ENCODE results near the gene TMEM141.
"Not testable (repeated sequence)": the region's sequence is repeated elsewhere in the genome, so short reads cannot be mapped to it uniquely, and the experiment has no call there.

TMEM141 gene

DNA sequence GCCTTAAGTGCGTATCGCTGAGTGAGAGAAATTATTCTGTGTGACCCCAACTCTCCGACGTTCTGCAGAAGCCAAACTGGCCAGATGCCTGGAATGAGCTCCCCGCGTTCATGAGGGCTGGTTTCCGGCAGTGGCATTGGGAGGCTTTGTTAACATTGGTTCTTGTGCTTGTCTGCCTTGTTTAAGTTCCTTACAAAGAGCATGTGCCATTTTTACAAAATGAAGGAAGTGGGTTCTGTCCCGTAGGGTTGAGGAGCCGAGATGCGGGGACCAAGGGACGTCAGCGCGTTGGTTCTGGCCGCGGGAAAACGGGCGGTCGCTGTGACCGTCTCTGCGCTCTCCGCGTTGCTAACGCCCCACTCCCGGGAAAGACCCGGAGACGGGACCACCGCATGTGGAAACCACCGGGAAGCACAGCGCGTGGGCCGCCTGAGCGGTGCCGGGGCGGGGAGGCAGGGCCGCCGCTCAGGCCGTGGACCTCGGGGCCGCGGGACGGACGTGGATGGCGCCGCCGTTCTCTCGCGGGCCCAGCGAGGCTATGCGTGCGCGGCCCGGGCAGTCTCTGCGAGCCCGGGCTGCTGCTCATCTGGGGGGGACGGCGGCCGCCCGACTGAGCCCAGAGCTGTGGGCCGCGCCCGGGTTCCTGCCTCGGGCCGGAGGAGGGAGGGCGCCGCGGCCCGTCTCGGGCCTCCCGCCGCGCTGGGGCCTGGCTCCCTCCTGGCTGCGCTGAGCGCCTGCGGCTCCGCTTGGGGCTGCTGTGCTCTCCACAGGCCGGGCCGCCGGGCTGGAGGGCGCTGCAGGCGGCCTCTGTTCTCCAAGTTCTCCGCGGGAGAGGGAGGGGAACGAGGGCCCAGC is 30.1 kb downstream of the TMEM141 start:
- no peak for DNase-seq

- no peak for DNase-seq
These were observed 30.8 kb downstream of the TMEM141 start for GRCh38 chr9:136821826-136822544.

DNA sequence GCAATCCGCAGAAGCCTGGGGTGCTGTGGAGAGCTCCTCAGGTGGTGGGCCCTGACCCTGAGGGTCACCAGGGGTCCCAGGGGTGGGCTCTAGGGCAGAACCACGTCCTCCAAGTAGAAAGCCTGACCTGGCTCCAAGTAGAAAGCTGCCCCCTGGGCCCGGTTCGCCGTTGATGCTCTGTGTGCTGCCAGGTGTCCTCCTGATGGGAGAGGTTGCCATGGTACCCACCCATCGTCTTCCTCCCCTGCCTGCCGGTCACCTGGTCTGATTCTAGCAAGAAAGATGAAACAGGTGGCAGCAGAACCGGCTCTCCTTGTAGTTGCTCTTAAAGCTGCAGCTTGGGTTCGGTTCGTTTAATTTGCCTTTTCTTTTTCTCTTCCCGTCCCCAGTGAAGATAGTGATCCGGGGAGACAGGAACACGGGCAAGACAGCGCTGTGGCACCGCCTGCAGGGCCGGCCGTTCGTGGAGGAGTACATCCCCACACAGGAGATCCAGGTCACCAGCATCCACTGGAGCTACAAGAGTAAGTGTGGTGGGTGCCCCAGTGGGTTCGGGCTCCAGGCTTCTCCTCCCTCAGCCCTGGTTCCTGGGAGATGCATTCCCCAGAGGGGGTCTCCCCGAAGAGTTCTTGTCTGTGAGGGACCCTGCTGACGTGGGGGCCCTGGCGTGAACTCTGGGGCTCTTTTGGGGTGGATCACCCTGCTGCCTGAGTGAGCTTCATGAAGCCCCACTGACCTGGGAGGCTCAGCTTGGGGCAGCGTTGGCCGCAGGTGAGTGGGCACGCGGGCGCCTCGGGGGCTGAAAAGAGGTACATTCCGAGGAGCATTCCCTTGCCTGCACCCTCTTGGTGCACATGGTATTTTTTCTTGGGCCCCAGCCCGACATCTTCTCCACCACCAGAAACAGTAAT is 32.2 kb downstream of the TMEM141 start:
- no peak for DNase-seq

DNA sequence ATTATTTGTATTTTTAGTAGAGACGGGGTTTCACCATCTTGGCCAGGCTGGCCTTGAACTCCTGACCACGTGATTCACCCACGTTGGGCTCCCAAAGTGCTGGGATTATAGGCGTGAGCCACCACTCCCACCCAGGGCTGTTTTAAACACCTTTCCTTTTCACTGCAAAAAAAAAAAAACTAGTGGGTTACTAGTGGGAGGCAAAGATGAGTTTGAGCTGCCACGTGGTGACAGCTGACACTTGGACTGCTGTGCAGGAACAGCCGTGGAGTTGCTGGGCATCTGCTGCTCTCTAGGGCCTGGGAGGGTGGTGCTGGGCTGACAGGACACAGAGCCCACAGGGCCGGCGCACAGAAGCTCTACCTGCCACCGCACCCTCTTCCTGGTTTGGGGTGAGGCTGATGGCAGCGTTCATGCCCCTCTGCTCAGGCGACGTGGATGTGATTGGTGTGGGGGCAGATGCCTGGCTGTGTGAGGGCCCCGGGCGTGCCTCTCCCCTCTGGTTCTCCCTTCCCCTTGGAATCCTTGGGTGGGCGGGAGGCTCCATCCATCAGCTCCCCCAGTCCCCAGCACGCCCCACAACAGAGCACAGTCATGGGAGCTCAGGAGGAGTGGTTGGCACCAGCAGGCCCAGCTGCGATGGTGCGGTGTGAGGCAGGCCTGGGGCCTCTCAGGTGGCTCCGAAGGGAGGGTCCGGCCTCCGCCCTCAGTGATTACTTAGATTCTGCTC is 33.5 kb downstream of the TMEM141 start:
- DNase-seq = no peak

DNA sequence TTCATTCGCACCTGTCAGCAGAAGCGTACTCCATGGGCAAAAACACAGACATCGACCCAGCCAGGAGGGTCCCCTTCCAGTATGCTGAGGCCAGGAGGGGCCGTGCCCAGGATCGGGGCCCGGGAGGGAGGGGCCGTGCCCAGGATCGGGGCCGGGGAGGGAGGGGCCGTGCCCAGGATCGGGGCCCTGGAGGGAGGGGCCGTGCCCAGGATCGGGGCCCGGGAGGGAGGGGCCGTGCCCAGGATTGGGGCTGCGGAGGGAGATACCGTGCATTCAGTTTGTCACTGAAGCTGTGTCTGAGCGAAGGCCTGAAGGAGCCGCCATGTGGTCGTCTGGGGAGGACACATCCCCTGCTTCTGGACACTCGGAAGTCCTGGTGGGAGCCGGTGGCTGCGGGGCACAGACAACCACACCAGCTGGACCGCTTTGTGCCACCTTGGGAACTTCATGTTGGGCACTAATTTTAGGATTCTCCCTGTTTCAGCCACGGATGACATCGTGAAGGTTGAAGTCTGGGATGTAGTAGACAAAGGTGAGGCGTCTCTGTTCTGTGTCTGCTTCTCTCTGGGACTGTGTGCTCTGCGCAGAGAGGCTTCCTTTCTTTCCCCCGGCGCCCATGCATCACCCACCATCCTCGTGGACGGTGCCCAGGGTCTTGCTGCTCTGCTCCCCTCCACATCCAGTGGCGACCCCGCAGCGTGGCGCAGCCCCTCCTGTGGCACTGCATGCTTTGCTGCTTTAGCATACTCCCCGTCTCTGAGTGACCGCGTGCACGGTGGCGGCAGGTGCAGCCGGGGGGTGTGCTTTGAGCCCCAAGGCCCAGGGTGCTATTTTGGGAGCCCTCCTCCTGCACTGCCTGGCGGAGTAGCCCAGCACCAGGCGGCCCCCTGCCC is 34.4 kb downstream of the TMEM141 start:
- no peak for DNase-seq

DNA sequence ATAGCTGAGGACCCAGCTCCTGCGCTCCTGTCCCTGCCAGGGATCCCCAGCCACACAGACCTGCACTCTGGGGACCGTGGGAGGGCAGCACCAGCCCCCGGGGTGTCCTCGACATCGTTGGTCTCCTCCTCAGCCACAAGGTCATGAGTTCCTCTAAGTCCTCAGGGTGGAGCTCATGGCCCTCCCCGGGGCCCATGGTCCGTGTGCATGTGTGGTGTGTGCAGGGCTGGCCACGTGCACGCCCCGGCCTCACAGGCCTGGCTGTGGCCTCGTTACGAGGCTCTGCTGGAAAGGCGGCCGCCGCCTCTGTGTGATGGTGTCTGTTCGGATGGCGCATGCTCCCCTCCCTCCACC is 35.0 kb downstream of the TMEM141 start:
- no peak for DNase-seq

DNA sequence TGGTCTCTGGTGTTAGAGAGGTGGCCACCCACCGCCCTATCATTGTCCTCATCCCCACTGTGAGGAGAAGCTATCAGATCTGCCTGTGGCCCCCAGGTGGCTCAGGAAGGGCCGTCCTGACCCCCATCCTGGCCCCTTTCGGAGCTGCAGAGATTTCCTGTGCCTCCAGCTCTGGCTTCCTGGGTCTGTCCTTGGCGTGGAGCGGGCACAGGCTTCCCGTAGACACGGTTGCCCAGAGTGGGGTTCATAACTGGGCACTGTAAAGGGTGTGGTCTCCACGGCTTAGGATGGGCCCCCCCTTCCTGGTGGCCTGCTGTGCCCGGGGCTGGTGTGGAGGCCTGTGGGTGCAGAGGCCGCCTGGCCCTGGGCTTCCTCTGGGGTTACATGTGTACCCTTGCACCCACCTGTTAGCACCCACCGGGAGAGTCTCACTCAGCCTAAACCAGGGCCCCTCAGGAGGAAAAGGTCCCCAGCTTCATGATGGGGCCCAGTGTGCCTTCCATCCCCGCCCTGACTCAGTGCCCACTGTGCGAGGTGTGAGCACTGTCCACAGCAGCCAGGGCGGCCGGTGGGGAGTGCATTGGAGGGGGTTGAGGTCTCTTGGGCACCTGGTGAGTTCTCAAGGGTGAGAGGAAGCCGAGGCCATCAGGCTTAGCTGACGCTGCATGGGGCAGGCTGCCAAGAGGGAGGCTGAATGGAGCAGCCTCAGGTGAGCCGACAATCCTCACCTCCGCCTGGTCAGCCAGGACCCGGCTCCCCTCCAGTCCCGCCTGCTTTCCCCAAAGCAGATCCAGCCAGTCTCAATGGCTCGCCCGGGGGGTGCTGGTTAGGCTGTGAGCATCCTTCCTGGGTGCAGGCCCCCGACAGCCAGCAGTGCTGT is 35.8 kb downstream of the TMEM141 start:
- no peak for DNase-seq

DNA sequence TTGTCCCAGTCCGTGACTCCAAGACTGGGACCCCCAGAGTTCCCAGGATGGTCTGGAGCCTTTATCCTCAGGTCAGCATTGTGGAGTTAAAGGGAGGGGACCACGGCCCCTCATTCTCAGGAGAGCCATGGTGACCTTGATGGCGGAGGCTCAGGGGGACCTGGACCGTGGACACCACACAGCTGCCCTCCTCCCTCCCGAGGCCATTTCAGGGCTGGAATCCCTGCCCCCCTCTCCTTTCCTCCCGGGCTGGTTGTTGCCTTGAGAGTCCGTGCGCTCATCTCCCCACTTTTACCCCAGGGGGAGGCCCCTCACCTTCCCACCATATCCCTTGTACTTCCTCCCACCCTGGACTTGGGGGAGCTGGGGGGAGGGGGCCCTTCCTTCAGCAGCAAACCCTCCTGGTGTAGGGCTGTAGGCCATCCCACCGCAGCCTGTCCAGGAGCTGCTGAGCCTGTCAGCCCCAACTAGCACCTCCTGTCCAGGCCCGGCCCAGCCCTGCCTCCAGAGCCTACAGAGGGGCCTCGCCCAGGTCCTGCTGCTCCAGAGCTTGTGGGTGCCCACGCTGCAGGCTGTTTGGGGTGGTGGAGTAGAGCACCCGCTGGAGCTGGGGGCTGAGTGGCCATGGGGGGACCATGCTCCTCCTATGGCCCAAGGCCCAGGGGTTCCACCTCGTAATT is 36.8 kb downstream of the TMEM141 start:
- no peak for DNase-seq

DNA sequence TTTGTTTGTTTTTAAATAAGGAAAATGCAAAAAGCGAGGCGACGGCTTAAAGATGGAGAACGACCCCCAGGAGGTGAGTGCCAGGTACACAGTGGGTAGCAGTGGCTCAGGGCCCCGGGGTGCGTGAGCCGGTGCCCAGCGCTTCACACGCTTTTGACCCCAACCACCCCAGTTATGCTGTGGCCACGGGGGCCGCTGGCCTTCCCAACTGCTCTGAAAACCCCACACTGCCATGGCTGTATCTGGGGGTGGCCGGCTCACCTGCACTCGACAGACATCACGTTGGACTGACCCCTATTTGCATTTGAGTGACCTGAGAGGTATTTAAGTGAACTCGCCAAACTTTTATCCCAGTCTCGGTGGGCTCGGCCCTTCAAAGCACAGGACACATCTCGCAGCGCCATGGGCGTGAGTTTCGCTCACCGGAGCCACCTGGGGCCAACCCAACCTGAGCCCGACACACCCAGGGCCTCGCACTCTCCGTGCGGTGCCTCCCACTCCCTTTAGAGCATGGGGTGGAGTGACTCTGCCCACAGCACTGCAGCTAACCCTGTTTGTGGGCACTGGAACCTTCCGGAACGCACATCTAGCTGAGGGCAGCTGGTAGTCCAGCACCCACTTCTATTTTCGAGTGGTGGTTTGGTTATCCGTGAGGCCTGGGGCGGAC is 37.5 kb downstream of the TMEM141 start:
- no peak for DNase-seq

DNA sequence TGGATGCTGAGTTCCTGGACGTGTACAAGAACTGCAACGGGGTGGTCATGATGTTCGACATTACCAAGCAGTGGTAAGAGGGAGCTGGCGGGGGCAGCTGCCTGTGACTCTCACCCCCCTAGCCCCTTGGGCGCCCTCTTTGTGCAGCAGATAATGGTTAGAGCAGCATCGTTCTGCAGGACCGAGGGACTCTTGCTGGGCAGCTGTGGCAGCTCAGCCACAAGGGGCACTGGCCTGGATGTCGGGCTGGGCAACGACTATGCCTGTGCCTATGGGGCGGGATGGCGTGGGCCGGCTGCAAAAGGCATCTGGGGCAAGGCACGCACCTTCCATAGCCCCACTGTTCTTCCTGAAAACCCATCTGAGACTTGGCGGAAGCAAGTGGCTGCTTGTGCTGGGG is 38.3 kb downstream of the TMEM141 start:
- no peak for DNase-seq

- DNase-seq = no peak
These were observed 39.1 kb downstream of the TMEM141 start for GRCh38 chr9:136829981-136830885.

DNA sequence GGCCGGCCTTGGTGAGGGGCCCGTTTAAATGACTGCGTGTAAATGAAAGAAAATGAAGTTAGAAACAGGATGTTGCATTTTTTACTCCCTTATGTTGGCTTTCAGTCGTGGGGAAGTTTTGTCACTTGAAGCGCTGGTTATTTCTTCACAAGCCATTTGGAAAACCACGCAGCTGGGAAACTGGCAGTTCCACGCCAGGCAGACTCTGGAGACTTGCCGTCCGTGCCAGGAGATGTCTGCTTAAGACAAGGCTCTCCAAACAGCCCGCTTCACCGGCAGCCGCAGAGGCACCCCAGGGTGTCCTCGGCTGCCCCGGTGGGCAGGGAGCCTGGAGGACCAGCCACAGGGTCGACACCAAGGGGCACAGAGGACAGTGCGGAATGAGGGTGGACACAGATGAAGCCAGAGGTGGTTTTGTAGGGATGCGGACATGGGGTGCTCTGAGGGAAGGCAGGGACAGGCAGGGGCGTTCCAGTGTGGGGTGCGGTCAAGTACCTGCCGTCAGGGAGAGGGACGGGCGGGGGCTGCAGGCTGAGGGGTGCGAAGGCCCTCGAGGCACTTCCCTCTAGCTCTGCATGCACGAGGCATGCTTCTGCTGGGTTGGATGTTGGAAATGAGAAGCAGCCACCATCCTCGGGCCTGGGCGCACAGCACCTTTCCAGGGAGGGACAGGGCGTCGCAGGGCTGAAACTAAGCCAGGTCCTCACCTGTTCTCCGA is 40.0 kb downstream of the TMEM141 start:
- DNase-seq = no peak

DNA sequence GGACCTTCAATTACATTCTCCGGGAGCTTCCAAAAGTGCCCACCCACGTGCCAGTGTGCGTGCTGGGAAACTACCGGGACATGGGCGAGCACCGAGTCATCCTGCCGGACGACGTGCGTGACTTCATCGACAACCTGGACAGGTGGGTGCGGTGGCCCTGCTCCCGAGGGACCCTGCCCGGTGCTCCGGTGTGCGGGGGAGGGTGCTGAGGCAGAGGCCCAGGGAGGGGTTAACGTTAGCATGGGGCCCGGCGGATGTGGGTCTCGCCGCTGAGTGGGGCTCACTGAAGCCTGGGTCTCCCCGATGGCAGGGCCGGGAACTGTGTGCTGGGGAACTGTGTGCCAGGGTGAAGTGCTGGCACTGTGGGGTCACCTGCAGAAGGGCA is 40.6 kb downstream of the TMEM141 start:
- DNase-seq = no peak

- no peak for DNase-seq
These were observed 41.4 kb downstream of the TMEM141 start for GRCh38 chr9:136832581-136832980.

DNA sequence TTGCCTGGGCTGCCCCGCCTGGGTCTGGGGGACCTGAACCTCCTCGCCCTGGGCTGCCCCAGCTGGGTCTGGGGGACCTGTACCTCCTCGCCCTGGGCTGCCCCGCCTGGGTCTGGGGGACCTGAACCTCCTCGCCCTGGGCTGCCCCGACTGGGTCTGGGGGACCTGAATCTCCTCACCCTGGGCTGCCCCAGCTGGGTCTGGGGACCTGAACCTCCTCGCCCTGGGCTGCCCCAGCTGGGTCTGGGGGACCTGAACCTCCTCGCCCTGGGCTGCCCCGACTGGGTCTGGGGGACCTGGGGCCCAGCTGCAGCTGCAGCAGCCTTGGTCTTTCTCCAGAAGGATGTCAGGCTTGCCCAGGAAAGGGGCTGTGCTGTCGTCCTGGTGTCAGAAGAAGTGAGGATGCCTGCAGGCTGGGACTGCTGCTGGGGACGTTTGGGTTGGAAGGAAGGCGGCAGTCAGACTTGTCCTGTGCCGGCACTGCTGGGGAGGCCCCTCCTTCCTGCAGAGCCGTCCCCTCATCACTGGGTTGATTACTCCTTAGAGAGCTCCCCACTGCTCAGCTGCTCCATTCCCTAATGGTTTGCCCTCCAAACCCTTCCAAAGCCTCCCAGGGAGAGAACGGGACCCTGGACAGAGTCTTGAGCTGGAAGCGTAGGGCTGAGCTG is 42.4 kb downstream of the TMEM141 start:
- not testable (repeated sequence) for DNase-seq

DNA sequence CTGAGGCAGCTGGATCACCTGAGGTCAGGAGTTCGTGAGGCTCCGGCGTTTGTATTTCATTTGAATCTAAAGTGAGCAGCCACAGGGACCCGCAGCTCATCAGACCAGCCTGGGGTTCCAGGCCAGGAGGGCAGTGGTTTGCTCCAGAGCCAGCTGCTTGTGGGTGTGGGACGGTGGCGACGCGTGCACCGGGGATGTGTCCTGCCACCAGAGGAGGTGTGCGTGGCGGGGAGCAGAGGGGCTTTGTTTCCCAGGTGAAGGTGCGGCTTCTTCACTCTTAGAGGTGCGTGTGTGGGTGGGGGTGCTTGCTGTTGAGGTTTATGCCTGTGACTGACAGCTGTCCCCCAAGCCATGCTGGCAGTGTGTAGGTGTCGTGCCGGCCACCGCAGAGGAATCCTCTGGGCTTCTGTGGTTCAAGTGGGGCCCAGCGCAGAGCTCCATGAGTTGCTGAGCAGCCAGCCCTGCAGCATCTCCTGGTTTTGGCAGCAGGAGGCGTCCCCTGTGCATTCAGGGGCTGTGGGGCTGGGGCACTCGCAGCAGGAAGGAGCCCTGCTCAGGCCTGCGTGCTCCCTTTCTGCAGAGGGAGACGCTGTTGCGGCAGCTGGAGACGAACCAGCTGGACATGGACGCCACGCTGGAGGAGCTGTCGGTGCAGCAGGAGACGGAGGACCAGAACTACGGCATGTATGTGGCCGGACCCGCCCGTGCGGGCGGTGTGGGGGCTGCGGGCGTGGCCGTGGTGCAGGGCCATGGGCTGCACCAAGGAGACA is 44.2 kb downstream of the TMEM141 start:
- no peak for DNase-seq

Measured in CD4-positive, alpha-beta T cell treated with Interleukin-12 subunit alpha and Interleukin-12 subunit beta, for 1 hour (primary cell).